Adrenal gland (tissue), 12 donors: Measurements from ENCODE around the gene SPINT2. TPM values are rescaled to one million over a fixed set of nuclear protein-coding genes. Genes with fewer than 3 reads are reported as not detected.
A peak's percentile ranks its signal among the peaks of the same experiment; 100 is the strongest.

ENCODE experiments used
- DNase-seq, 7 donors: peaks; one replicate each; pipeline ENCODE4 v3.0.0-alpha.2; 2019 to 2020
- H3K27ac ChIP-seq, 5 donors: fragments of 200-600 bp; sonication (generic) in 4 of 5; 1 replicate in 3 of 5; 2 replicates in 2 of 5; pipeline versions ENCODE4 v1.5.1 to v1.8.0; 2016 to 2020; ENCODE audit warnings: mild to moderate bottlenecking in 1 of 5
- H3K27me3 ChIP-seq: fragments of 200-600 bp; 2 replicates; pipeline ENCODE4 v1.8.0; 2021
- H3K36me3 ChIP-seq, 2 donors: fragments of 200-600 bp; replicated peaks in 1 of 2; 1 replicate in 1 of 2; 2 replicates in 1 of 2; pipeline versions ENCODE4 v1.5.1 to v1.8.0; 2018 to 2022
- H3K4me1 ChIP-seq, 2 donors: fragments of 200-600 bp; replicated peaks in 1 of 2; 1 replicate in 1 of 2; 2 replicates in 1 of 2; pipeline versions ENCODE4 v1.5.1 to v1.8.0; 2018 to 2021
- H3K4me3 ChIP-seq, 4 donors: fragments of 200-600 bp; sonication (generic) in 3 of 4; one replicate each; pipeline ENCODE4 v1.5.1; 2016 to 2018
- H3K9me3 ChIP-seq, 3 donors: fragments of 200-600 bp; sonication (generic) in 1 of 3; replicated peaks in 1 of 3; 1 replicate in 2 of 3; 2 replicates in 1 of 3; pipeline versions ENCODE4 v1.5.1 to v1.8.0; 2016 to 2021
- CTCF ChIP-seq, 6 experiments: fragments of 450-650 bp in 4 of 6; fragments of 200-600 bp in 2 of 6; sonication (generic) in 1 of 6; IDR thresholded peaks; 1 replicate in 5 of 6; 2 replicates in 1 of 6; pipeline versions ENCODE4 v1.5.1 to v1.8.0; 2016 to 2021; ENCODE audit warnings: antibody characterized with exemption in 6 of 6, mild to moderate bottlenecking in 2 of 6, moderate library complexity in 1 of 6
- POLR2A ChIP-seq, 2 donors: fragments of 450-650 bp; IDR thresholded peaks; one replicate each; pipeline ENCODE4 v1.6.1; 2017; ENCODE audit warnings: antibody characterized with exemption in 2 of 2, mild to moderate bottlenecking in 2 of 2, moderate library complexity in 1 of 2
- WGBS, 4 donors: extraction: QIAGEN DNeasy Blood & Tissue Kit in 2 of 4; methylation state at CpG; one replicate each; pipeline versions ENCODE4 v1.1.5 to v1.1.7; 2013 to 2017; 5-methylcytosine and 5-hydroxymethylcytosine counted together
- intact Hi-C, 2 donors: fragments of 100-400 bp; cut with DNase I; formaldehyde crosslinking; loops; one replicate each; pipeline versions ENCODE4 v1.14.1 to v1.15.0; 2022 to 2023
- polyA plus RNA-seq, 3 donors: library from polyadenylated mRNA; stranded (reverse); fragments of 200-250 nt in 2 of 3; fragments of 350-450 nt in 1 of 3; fragmentation: Illumina TruSeq in 1 of 3; extraction: RNeasy Lipid Tissue Mini Kit (QIAGEN cat#74804) in 1 of 3; gene quantifications; one replicate each; pipeline ENCODE4 v1.2.3, GENCODE V29; 2013 to 2014
- total RNA-seq, 9 donors: library from RNA; depleted of rRNA in 4 of 9; stranded (reverse); fragments of >200 nt in 4 of 9; fragments of 120-200 nt in 1 of 9; fragmentation: NEBNext Ultra II Directional in 1 of 9; extraction: Animal tissue kit (Norgen Biotek cat#: 25700) in 1 of 9; gene quantifications; one replicate each; pipeline versions ENCODE4 v1.1.0 to v1.2.4, GENCODE V29; 2013 to 2023
- donor health status: healthy with polysubstance abuse.
- donor health status: Bipolar disorder and iron deficiency.
- donor health status: DM: yes; HTN: yes; CAD: no.
- donor health status: DM: no; HTN: no; CAD: no.
- donor health status: DM: no; HTN: no; CAD: no.
- donor health status: DM: yes; HTN: yes; CAD: no.

The SPINT2 gene
- total and polyA plus RNA-seq, 12 donors: 33.4 to 233 (median 68.8) TPM

GRCh38 chr19:38317104-38317612, 52.8 kb downstream of the SPINT2 start:
- H3K27ac ChIP-seq: peak overlapping the region in 3 of 5 donors; percentile 11 to 88 (median 81)
- intact Hi-C loops: no loop called here
- H3K36me3 ChIP-seq: no peaks in the 10 kb centered on the region
- TF ChIP-seq CTCF (IDR thresholded peaks at IDR 0.05): no peak
- TF ChIP-seq POLR2A (IDR thresholded peaks at IDR 0.05): no peak
- DNase-seq: peak in 2 of 7 donors; percentile 11 to 28
- WGBS, 4 donors: 50 to 73% (median 65%) methylated on average over 11 of the region's 11 CpGs
- no peaks in the 10 kb centered on the region for H3K9me3 ChIP-seq
- peak overlapping the region in 1 of 4 donors; percentile 60 for H3K4me3 ChIP-seq
- peaks cover 34 to 38% of the 10 kb centered on the region in 2 donors for H3K4me1 ChIP-seq
- H3K27me3 ChIP-seq: no peaks in the 10 kb centered on the region

- DNase-seq: peak in 1 of 7 donors; percentile 24
- Histone ChIP-seq H3K36me3 (no peaks in the 10 kb centered on the region), H3K4me1 (peaks cover 34 to 41% of the 10 kb centered on the region in 2 donors), H3K9me3 (no peaks in the 10 kb centered on the region), H3K4me3 (no peak overlapping the region), H3K27me3 (no peaks in the 10 kb centered on the region), H3K27ac (peak overlapping the region in 2 of 5 donors; percentile 34 to 73)
- intact Hi-C loops: no loop called here
- TF ChIP-seq POLR2A (IDR thresholded peaks at IDR 0.05): no peak
- TF ChIP-seq CTCF (IDR thresholded peaks at IDR 0.05): no peak
- 40 to 59% (median 50%) methylated on average over 4 to 6 of the region's 6 CpGs for WGBS, 4 donors
Measured at GRCh38 chr19:38318660-38319059, 54.3 kb downstream of the SPINT2 start.

GRCh38 chr19:38319421-38320258, 55.3 kb downstream of the SPINT2 start, which contains the start of gene KCNK6:
Gene KCNK6, plus strand, starts transcription at chr19:38319845. Its CDS starts 106 bp downstream, at chr19:38319951.
- Histone ChIP-seq H3K27me3 (no peaks in the 10 kb centered on the region), H3K36me3 (no peaks in the 10 kb centered on the region), H3K4me1 (peaks cover 34 to 41% of the 10 kb centered on the region in 2 donors), H3K4me3 (peak within 1 kb of the TSS in 3 of 4 donors; percentile 25 to 66 (median 62)), H3K27ac (peak within 1 kb of the TSS in 4 of 5 donors; percentile 48 to 84 (median 64)), H3K9me3 (no peaks in the 10 kb centered on the region)
- 4 to 6% (median 4%) methylated on average over 18 to 76 of the region's 76 CpGs for WGBS, 4 donors
- intact Hi-C loops: loop anchor here (5.0 to 10.0 kb wide), 2 partner anchors 77 to 415 kb away; partner anchors contain the start of genes SIPA1L3 (in 1 of the 2) and WDR87 (in 1 of the 2)
- peak in 3 of 7 donors; percentile 31 to 51 (median 37) for DNase-seq
- no peak for TF ChIP-seq CTCF (IDR thresholded peaks at IDR 0.05)
- TF ChIP-seq POLR2A (IDR thresholded peaks at IDR 0.05): peak in 1 of 2 donors; percentile 9

- WGBS, 4 donors: 75 to 94% (median 92%) methylated on average over 2 to 3 of the region's 3 CpGs
- TF ChIP-seq POLR2A (IDR thresholded peaks at IDR 0.05) (no peak), CTCF (IDR thresholded peaks at IDR 0.05) (no peak)
- DNase-seq: no peak
- Histone ChIP-seq H3K9me3 (no peaks in the 10 kb centered on the region), H3K4me3 (peak overlapping the region in 1 of 4 donors; percentile 66), H3K4me1 (peaks cover 28 to 34% of the 10 kb centered on the region in 2 donors), H3K27me3 (no peaks in the 10 kb centered on the region), H3K27ac (peak overlapping the region in 2 of 5 donors; percentile 75 to 82), H3K36me3 (no peaks in the 10 kb centered on the region)
- intact Hi-C loops: loop anchor here (5.0 to 10.0 kb wide), 2 partner anchors 79 to 416 kb away; partner anchors contain the start of genes SIPA1L3 (in 1 of the 2) and WDR87 (in 1 of the 2)
Measured at GRCh38 chr19:38320969-38321339, 56.6 kb downstream of the SPINT2 start.
